Neuronal stem cell (in vitro differentiated cells): ENCODE results near the gene LGALS1.
"Not testable (repeated sequence)": the region's sequence is repeated elsewhere in the genome, so short reads cannot be mapped to it uniquely, and the experiment has no call there.

Experiments
- DNase-seq: peaks from one replicate; pipeline ENCODE4 v3.0.0-alpha.2; 2013; ENCODE audit warnings: low spot score
- H2AFZ ChIP-seq: one replicate; pipeline ENCODE4 v1.6.1; 2013; ENCODE audit warnings: mild to moderate bottlenecking, low read length, inconsistent platforms
- H2AK5ac ChIP-seq: 2 replicates; pipeline ENCODE4 v1.6.1; 2013; ENCODE audit warnings: low read depth, mild to moderate bottlenecking, inconsistent platforms, low read length, moderate library complexity, mixed read lengths
- H2BK120ac ChIP-seq: 2 replicates; pipeline ENCODE4 v1.6.1; 2013; ENCODE audit warnings: low read depth, mild to moderate bottlenecking, inconsistent platforms, low read length, moderate library complexity, mixed read lengths
- H2BK12ac ChIP-seq: one replicate; pipeline ENCODE4 v1.6.1; 2013; ENCODE audit warnings: low read length, inconsistent platforms
- H2BK15ac ChIP-seq: 2 replicates; pipeline ENCODE4 v1.6.1; 2013; ENCODE audit warnings: mild to moderate bottlenecking, low read length, inconsistent platforms, mixed read lengths
- H2BK5ac ChIP-seq: one replicate; pipeline ENCODE4 v1.6.1; 2013; ENCODE audit warnings: inconsistent platforms, mild to moderate bottlenecking, low read length, moderate library complexity
- H3K14ac ChIP-seq: one replicate; pipeline ENCODE4 v1.6.1; 2013; ENCODE audit warnings: low read length, inconsistent platforms
- H3K18ac ChIP-seq: 2 replicates; pipeline ENCODE4 v1.6.1; 2013; ENCODE audit warnings: low read length, inconsistent platforms
- H3K23ac ChIP-seq: 2 replicates; pipeline ENCODE4 v1.6.1; 2013; ENCODE audit warnings: low read depth, mild to moderate bottlenecking, mixed read lengths, low read length, inconsistent platforms; ENCODE audit not compliant: poor library complexity
- H3K27ac ChIP-seq: replicated peaks from 3 replicates; pipeline ENCODE4 v1.5.1; 2013; ENCODE audit warnings: low read length, inconsistent platforms
- H3K27me3 ChIP-seq, 3 experiments: 2 replicates each; pipeline ENCODE4 v1.6.1; 2013; ENCODE audit warnings: low read length in 3 of 3, mild to moderate bottlenecking in 2 of 3, inconsistent platforms in 1 of 3, low read depth in 1 of 3, mixed read lengths in 1 of 3, moderate library complexity in 1 of 3; ENCODE audit not compliant: control insufficient read depth in 3 of 3, insufficient read depth in 3 of 3
- H3K36me3 ChIP-seq, 2 donors: replicated peaks in 1 of 2; 2 replicates each; pipeline ENCODE4 v1.6.1; 2013; ENCODE audit warnings: low read length in 2 of 2; ENCODE audit not compliant: control insufficient read depth in 2 of 2, insufficient read depth in 2 of 2
- H3K4ac ChIP-seq: 2 replicates; pipeline ENCODE4 v1.6.1; 2013; ENCODE audit warnings: inconsistent platforms, mild to moderate bottlenecking, low read length, moderate library complexity
- H3K4me1 ChIP-seq, 2 donors: 1 replicate in 1 of 2; 2 replicates in 1 of 2; pipeline ENCODE4 v1.6.1; 2013; ENCODE audit warnings: low read length in 2 of 2, low read depth in 1 of 2; ENCODE audit not compliant: control insufficient read depth in 2 of 2, insufficient read depth in 1 of 2
- H3K4me2 ChIP-seq: one replicate; pipeline ENCODE4 v1.6.1; 2013; ENCODE audit warnings: mild to moderate bottlenecking, low read length, inconsistent platforms; ENCODE audit not compliant: insufficient read depth, poor library complexity, severe bottlenecking
- H3K4me3 ChIP-seq, 2 donors: 2 replicates each; pipeline ENCODE4 v1.5.1; 2013; ENCODE audit warnings: low read length in 2 of 2, mild to moderate bottlenecking in 2 of 2, inconsistent platforms in 1 of 2, moderate library complexity in 1 of 2
- H3K79me1 ChIP-seq: one replicate; pipeline ENCODE4 v1.6.1; 2013; ENCODE audit warnings: low read depth, mild to moderate bottlenecking, inconsistent platforms, low read length, moderate library complexity
- H3K9ac ChIP-seq: one replicate; pipeline ENCODE4 v1.6.1; 2013; ENCODE audit warnings: mild to moderate bottlenecking, low read depth, low read length, inconsistent platforms; ENCODE audit not compliant: poor library complexity
- H3K9me3 ChIP-seq, 2 donors: replicated peaks in 1 of 2; 2 replicates each; pipeline versions ENCODE3 to v1.6.1; 2013; ENCODE audit warnings: low read length in 2 of 2, mild to moderate bottlenecking in 2 of 2, inconsistent platforms in 1 of 2, low read depth in 1 of 2, mixed read lengths in 1 of 2, moderate library complexity in 1 of 2; ENCODE audit not compliant: control insufficient read depth in 2 of 2, insufficient read depth in 1 of 2
- H4K8ac ChIP-seq: one replicate; pipeline ENCODE4 v1.6.1; 2013; ENCODE audit warnings: low read depth, mild to moderate bottlenecking, inconsistent platforms, low read length, moderate library complexity
- H4K91ac ChIP-seq: one replicate; pipeline ENCODE4 v1.6.1; 2013; ENCODE audit warnings: low read length, low read depth, mild to moderate bottlenecking, inconsistent platforms; ENCODE audit not compliant: poor library complexity
- whole genome bisulfite sequencing, 2 donors: extraction: QIAGEN DNeasy Blood & Tissue Kit; methylation state at CpG; one replicate each; pipeline ENCODE4 v1.1.7; 2013; ENCODE audit warnings: missing lambda C conversion rate in 2 of 2, mixed read lengths in 1 of 2; ENCODE audit not compliant: insufficient read length in 2 of 2, insufficient replicate concordance in 1 of 2; ENCODE audit errors: extremely low coverage in 2 of 2; 5-methylcytosine and 5-hydroxymethylcytosine counted together

The LGALS1 gene

GRCh38 chr22:37654563-37655251, 20.7 kb upstream of the LGALS1 start:
- no peak overlapping the region for H3K23ac ChIP-seq
- H3K27ac ChIP-seq, result no peak overlapping the region
- H3K4me2 ChIP-seq, result no peak overlapping the region
- peaks cover 7% of the 10 kb centered on the region for H3K79me1 ChIP-seq
- no peak overlapping the region for H2AFZ ChIP-seq
- no peak overlapping the region for H2AK5ac ChIP-seq
- DNase-seq, result no peak
- H4K8ac ChIP-seq, result no peak overlapping the region
- H3K36me3 ChIP-seq, result peaks cover 5 to 36% of the 10 kb centered on the region in 2 donors
- no peak overlapping the region for H3K9ac ChIP-seq
- no peak overlapping the region for H3K4me3 ChIP-seq
- no peaks in the 10 kb centered on the region for H3K27me3 ChIP-seq
- no peak overlapping the region for H3K14ac ChIP-seq
- no peak overlapping the region for H3K18ac ChIP-seq
- H2BK15ac ChIP-seq, result no peak overlapping the region
- no CpG with 5 or more reads among the region's 14 CpGs for WGBS, 2 donors
- no peak overlapping the region for H3K4ac ChIP-seq
- no peak overlapping the region for H4K91ac ChIP-seq
- no peak overlapping the region for H2BK5ac ChIP-seq
- H3K9me3 ChIP-seq, result no peaks in the 10 kb centered on the region
- no peak overlapping the region for H2BK120ac ChIP-seq
- peaks cover 6 to 8% of the 10 kb centered on the region in 2 donors for H3K4me1 ChIP-seq
- no peak overlapping the region for H2BK12ac ChIP-seq

- no peak overlapping the region for H3K4ac ChIP-seq
- H2BK12ac ChIP-seq, result no peak overlapping the region
- peaks cover 7% of the 10 kb centered on the region for H3K79me1 ChIP-seq
- DNase-seq, result no peak
- no peak overlapping the region for H2BK120ac ChIP-seq
- no peaks in the 10 kb centered on the region for H3K9me3 ChIP-seq
- no peak overlapping the region for H2AFZ ChIP-seq
- no peak overlapping the region for H3K4me3 ChIP-seq
- no peak overlapping the region for H3K9ac ChIP-seq
- H2BK15ac ChIP-seq, result no peak overlapping the region
- no peak overlapping the region for H3K27ac ChIP-seq
- no peak overlapping the region for H3K23ac ChIP-seq
- H4K8ac ChIP-seq, result no peak overlapping the region
- no CpG with 5 or more reads among the region's 17 CpGs for WGBS, 2 donors
- H2BK5ac ChIP-seq, result no peak overlapping the region
- no peak overlapping the region for H4K91ac ChIP-seq
- H2AK5ac ChIP-seq, result no peak overlapping the region
- peaks cover 5 to 32% of the 10 kb centered on the region in 2 donors for H3K36me3 ChIP-seq
- no peak overlapping the region for H3K18ac ChIP-seq
- peaks cover 8 to 9% of the 10 kb centered on the region in 2 donors for H3K4me1 ChIP-seq
- H3K4me2 ChIP-seq, result no peak overlapping the region
- H3K27me3 ChIP-seq, result no peaks in the 10 kb centered on the region
- H3K14ac ChIP-seq, result no peak overlapping the region
These were observed 20.2 kb upstream of the LGALS1 start for GRCh38 chr22:37655252-37655563.

- H3K4me3 ChIP-seq, H2BK120ac ChIP-seq, H2AK5ac ChIP-seq, H3K23ac ChIP-seq, H3K27ac ChIP-seq, H3K4ac ChIP-seq, H3K14ac ChIP-seq, H2BK12ac ChIP-seq, H4K91ac ChIP-seq, DNase-seq, H3K9ac ChIP-seq, H3K18ac ChIP-seq, H3K4me2 ChIP-seq, H2AFZ ChIP-seq, H4K8ac ChIP-seq, H2BK15ac ChIP-seq, H3K9me3 ChIP-seq, H2BK5ac ChIP-seq, H3K27me3 ChIP-seq: not testable (repeated sequence)
- H3K36me3 ChIP-seq, result peaks cover 3 to 29% of the 10 kb centered on the region in 2 donors
- peaks cover 11 to 16% of the 10 kb centered on the region in 2 donors for H3K4me1 ChIP-seq
- no CpG with 5 or more reads among the region's 4 CpGs for WGBS, 2 donors
- H3K79me1 ChIP-seq, result peaks cover 11% of the 10 kb centered on the region
These were observed 18.9 kb upstream of the LGALS1 start for GRCh38 chr22:37656583-37656982.

- no peak overlapping the region for H3K4ac ChIP-seq
- H3K79me1 ChIP-seq, result peaks cover 11% of the 10 kb centered on the region
- WGBS, 2 donors, result no CpG with 5 or more reads among the region's 6 CpGs
- peak overlapping the region; percentile 52 to 71 for H3K4me3 ChIP-seq
- H2AK5ac ChIP-seq, result peak overlapping the region; percentile 51
- peak overlapping the region; percentile 43 for H3K27ac ChIP-seq
- DNase-seq, result no peak
- no peak overlapping the region for H3K23ac ChIP-seq
- H3K14ac ChIP-seq, result no peak overlapping the region
- peaks cover 11 to 16% of the 10 kb centered on the region in 2 donors for H3K4me1 ChIP-seq
- H3K27me3 ChIP-seq, result no peaks in the 10 kb centered on the region
- H3K18ac ChIP-seq, result no peak overlapping the region
- H3K4me2 ChIP-seq, result peak overlapping the region; percentile 67
- H4K8ac ChIP-seq, result no peak overlapping the region
- H2BK15ac ChIP-seq, result no peak overlapping the region
- no peak overlapping the region for H4K91ac ChIP-seq
- H3K36me3 ChIP-seq, result peaks cover 4 to 31% of the 10 kb centered on the region in 2 donors
- peak overlapping the region; percentile 74 for H2AFZ ChIP-seq
- H2BK5ac ChIP-seq, result no peak overlapping the region
- H3K9me3 ChIP-seq, result no peaks in the 10 kb centered on the region
- no peak overlapping the region for H2BK12ac ChIP-seq
- H2BK120ac ChIP-seq, result no peak overlapping the region
- no peak overlapping the region for H3K9ac ChIP-seq
These were observed 17.8 kb upstream of the LGALS1 start for GRCh38 chr22:37657590-37658132.
